Measurements from ENCODE around the gene SMIM1.

Gene SMIM1

DNA sequence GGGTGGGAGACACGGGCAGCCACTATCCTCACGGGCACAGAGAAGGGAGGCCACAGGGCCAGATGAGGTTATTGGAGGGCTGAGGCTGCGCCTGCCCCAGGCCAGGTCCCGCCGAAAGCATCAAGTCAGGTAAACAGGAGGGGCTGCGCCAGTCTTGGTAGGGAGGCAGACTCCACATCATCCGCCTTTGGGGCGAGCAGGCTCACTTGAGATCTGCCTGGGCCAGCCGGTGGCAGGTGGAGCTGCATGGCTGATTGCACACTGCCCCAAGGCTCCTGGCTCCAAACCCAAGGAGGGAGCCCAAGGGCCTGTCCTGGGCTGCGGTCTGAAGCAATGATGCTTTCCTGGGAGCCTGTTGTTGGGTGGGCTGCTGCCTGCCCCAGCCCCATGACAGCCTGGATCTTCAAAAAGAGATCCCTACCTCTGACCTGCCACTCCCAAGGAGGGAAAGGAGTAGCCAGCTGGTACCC lies 4.6 kb downstream of the SMIM1 start:
- no peak for DNase-seq (ENCODE audit: low read depth)

DNA sequence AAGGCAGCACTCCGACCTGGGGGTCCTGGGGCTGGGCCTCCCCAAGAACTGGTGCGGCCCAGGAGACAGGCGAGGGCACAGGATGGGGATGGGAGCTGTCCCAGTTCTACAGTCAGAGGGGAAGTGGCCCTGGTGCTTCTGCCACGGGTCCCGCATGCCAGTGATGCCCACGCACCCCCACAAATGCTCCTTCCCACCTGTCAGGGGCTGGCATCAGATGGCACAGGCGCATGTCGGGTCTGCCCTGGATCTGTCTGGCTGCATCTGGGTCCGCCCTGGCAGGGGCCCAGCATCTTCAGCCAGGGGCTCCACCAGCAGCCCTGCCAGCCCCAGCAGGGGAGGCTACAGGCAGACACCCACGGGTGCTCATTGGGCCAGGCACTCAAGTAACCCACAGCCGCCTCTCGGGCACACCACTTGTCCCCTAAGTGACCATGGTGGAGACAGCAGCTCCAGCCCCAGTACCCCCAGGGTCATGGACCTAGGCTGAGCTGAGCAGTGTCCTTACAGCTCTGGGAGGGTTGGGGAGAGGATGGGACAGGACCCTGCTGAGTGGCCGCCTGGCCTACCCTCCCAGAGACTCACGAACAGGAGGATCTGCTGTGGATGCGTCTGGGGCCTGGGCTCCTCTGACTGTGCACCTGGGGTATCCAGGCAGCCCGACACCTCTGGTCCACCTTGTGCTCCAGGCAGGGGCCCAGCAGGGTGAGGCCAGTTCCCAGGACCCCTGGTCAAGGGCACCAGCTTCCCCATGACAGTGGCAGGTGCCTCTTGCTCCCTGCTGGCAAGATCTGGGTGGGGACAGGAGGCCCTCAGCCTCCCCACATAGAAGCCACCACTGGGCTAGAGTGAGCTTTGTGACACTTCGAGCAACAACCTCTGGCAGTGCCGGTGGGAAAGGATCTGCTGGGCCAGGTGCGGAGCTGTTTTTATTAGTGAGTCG lies 5.4 kb downstream of the SMIM1 start:
- no peak for DNase-seq (ENCODE audit: low read depth)

DNA sequence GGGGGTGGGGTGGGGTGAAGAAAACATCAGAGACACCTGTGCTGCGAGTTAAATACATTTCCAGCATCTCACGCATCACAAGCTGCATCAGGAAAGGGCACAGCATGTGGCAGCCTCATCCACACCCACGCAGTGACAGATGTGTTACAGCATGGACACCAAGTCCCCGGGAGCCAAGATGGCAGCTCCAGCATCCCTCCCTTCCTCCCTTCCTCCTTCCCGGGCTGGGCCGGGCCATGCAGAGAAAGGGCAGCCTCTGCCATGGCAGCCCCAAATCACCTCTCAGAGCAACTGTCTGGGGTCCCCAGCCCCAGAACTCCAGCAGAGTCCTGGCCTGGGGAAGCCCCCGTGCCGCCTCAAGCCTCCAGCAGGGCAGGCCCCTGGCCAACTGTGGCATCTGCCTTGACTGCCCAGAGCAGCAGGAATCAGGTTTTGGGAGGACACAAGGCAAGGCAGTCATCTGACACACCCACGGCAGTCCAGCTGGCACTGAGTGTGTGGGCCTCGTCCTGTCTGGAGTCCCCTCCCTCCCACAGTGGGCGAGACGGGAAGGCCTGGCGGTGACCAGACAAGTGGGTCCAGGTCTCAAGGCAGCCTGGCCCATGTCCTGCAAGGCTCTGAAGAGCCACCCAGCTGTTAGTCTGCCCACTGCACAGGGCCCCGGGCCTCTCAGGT lies 6.2 kb downstream of the SMIM1 start:
- DNase-seq (ENCODE audit: low read depth): no peak

DNA sequence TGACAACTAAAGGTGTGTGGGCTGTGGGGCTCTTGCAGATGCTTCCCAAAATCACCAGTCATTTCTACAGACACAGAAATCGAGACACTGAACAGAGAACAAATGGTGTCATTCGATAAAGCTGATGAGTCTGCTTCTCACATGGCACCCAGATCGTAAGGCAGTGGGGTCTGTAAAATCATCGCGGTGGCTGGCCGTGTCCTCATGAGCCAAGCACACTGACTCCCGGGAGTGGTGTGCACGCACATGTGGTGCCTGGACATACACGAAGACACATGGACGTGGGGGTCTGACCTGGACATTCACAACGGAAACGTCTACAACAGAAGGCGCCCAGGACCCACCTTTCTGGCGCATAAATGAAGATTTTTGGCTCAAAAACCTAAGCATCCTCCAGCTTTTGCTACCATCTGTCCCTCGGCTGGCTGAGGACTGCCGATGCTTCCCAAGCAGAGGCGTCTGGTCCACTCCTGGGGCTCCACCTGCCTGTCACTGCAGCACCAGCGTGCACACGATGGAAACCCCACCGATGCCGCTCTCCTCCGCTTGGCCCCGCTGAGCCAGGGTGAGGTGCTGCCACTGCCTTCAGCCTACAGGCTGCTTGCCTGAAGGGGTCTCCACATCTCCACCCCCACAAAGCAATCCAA lies 6.8 kb downstream of the SMIM1 start:
- no peak for DNase-seq (ENCODE audit: low read depth)

DNA sequence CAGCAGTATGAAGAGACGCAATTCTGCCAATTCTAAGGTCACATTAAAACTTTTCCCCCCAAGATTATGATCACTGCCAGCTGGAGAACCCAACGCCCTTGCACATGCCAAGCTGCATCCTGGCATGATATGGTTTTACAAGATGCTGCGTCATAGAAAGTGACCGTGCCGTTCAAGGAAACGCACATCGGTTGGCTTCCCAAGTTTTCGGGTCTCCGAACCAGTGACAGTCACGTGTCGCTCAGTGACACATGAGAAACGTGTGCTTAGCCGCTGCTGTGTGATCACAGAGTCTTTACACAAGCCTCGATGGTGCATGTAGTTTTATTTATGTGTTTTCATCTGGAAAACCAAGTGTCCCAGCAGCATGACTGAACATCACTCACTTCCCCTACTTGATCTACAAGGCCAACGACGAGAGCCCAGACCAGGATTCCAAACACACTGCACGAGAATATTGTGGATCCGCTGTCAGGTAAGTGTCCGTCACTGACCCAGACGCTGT lies 7.4 kb downstream of the SMIM1 start:
- DNase-seq (ENCODE audit: low read depth): no peak

DNA sequence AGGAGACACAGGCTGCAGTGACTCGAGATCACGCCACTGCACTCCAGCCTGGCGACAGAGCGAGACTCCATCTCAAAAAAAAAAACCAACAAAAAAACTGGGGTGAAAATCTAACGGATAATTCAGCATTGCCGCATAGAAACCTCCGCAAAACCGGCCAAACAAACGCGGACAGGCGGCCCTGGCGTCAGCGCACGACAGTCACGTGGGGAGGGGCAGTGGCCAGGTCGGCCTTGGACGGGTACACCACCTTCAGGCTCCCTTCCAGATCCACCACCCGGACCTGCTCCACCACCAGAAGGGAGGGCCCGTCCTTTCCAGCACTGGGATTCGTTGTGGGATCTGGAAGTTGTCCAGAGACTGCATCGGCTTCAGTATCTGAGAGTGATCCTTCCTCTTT lies 8.4 kb downstream of the SMIM1 start:
- DNase-seq (ENCODE audit: low read depth): no peak

DNA sequence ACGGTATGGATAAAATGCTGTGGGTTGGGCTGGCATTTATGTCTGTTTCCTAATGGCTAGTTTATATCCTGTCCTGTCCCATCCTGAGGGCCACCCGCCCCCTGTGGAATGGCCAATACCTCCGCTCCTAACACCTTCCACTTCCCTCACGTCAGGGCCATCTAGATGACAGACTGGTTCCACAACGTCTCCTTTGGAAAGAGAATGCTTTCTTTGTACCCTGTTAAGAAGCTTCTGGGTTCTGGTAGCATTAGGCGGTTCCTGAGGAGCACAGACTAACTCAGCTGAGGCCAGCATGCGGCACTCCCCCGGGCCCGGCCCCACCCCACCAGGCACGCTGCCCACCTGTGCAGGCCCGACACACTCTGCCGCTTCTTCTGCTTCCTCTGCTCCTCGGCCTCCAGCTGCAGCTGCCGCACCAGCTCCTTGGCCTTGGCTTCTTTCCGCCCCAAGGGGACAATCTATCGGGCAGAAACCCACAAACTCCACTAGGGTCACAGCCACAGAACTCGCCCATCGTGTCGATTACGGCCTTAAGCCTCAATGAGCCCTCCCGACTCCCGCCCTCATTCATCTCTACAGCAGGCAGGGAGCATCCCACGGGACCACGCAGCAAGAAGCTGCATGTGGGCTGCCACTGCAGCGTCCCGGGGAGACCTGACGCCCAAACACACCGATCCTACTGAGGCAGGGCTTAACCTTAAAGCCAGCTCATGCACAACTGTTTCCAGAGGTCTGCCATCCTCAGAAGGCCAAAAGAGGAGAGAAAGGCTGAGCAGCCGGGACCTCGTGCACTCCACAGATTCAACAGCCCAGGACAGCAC lies 11.3 kb downstream of the SMIM1 start:
- DNase-seq (ENCODE audit: low read depth): no peak

DNA sequence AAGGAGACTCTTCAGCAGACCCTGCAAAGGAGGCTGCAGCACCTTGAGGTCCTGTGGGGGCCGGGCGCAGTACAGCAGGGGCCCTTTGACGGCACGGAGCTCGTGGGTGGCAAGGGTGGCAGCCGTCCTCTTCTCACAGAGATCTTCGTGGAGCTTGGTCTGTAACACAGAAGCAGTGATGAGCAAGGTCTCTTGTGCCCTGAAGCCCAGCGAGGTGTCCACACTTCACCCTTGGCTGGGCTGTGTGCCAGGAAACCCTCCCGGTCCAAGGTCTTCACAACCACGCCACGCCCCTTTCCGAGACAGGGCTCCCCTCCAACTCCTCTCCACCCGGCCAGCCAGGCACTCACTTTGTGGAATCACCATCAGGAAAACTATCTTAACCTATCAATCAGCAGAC lies 12.5 kb downstream of the SMIM1 start:
- DNase-seq (ENCODE audit: low read depth): no peak

DNA sequence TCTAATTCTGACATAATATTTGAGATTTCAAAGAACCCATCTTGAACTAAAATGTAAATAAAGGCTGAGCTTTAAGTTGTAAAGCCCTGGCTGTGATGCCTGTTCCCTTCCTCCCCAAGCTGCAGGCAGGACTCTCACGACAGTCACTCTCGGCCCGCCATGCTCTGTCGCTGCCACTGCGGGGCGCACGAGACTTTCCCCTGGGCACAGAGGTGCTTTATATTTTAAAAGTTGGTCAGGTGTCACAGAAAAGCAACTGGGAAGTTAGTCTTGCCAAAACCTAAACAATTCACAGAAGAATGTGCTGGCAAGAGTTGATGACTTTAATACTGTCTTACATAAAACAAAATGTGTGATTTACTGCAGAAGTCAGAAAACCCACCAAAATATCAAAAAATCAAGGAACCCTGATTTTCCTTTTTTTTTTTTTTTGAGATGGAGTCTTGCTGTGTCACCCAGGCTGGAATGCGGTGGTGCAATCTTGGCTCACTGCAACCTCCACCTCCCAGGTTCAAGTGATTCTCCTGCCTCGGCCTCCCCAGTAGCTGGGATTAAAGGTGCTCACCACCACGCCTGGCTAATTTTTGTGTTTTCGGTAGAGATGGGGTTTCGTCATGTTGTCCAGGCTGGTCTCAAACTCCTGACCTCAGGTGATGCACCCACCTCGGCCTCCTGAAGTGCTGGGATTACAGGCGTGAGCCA lies 13.1 kb downstream of the SMIM1 start:
- no peak for DNase-seq (ENCODE audit: low read depth)

DNA sequence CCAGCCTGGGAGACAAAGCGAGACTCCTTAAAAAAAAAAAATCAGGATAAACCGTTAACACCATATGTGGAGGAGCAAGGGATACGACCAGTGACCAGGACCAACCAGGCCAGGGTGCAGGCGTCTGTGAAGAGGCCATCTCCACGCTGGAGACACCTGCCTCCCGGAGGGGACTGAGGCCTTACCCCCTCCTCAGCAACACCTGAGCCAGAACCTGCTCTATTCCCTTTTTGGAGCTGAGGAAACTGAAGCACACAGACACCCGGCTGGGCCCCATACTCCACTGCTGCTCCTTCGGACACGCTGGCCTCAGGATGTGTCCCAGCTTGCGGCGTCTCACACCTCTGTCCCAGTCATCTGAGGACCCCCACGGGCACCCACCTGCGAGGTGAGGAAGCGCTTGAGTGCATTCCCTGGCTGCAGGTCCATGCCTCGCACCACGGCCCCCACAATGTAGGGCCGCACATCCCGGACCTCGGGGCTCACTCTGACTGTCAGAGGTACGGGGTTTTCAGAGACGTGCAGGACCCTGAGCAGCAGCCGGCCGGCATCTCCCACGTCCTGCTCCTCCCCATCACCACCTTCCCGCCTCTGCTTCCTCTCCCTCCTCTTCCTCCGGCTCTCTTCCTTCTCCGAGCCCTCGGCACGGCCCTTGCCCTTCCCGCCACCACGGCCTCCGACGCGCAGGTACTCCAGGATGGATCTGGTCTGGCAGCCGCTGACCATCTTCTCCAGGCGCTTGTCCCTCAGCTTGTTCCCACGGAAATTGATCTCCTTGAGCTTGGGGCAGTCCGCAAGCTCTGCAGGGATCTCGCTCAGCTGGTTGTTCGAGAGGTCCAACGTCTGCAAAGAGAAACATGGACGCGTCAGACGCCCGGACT lies 14.2 kb downstream of the SMIM1 start:
- DNase-seq (ENCODE audit: low read depth): no peak

DNA sequence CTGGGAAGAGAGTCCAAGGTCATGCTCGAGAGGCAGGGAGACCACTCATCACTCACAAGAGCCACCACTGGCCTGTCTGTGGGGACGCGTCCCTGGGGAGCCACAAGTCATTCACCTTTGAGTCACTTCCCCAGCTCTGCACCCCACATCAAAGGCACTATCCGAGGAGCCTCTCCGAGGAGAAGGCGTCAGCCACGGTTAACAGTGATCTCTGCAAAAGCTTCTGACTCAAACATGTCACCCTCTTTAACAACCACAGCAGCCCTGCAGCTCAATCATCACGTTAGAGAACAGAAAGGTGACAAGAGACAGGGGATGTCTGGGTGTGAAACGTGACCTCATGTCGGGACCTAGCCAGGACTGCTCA lies 14.8 kb downstream of the SMIM1 start:
- DNase-seq (ENCODE audit: low read depth): no peak

DNA sequence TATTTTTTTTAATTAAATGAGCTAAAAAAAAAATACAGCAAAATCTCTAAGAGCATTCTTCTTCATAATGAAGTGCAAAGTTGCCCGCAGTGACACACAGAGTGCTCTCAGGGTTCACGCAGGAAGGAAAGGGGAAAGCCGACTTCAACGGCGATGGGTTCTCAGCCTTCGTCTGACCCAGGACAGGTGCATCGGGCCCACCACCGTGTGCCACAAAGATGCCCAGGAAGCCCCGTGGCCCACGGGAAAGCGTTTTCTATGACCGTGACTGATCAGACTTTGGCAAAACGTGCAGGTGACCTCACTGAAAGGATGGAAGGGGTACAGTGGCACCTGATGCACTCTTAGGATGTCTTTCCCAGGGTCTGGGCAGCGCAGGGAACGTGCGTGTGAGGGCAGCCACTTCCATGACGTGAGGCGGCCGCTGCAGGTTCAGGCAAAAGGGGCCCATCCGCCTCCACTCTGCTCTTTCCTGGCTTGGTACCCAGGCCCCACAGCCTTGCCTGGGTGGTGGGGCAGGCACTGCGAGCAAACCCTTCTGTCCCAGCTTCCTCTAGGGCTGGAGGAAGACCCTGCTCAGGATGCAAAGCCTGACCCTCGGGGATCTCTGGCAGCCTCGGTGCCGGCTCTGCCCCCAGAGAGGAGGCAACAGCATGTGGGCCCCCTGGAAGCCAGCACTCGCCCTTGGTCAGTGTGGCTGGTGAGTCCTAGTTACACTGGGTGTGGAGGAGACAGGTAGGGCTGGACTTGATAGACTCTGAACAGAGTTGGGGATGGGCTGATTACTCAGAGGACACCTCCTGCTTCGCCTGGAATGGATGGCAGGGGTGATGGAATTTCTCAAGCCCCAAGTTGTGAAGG lies 15.4 kb downstream of the SMIM1 start:
- no peak for DNase-seq (ENCODE audit: low read depth)

DNA sequence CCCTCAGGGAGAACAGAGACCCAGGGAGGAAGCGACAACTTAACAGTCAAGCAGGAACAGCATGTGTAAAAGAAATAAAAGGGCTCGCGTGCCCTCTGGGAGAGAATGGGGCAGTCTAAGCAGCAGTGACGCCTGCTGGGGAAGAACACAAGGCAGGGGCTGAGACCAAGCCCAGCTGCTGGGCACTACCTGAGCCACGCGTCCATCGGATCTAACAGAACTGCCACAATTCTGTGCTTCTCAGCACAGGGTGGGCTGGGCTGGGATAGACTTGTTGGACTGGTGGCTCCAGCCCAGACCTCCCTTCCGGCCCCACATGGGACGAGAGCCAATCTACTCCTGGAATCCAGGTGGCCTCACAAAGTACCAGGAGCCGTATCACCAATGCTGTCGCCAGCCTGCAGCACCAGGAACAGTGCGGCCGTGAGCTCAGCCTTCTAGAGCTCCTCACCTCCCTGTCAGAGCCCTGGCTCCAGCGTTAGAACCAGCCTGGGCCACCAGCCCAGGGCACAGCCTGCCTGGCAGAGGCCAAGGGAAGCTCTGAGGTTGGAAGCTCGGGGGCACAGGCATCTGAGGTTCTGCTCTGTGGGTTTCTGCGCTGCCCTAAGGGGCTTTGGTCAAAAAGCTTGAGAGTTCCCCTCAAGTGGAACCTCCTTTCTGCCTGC lies 16.3 kb downstream of the SMIM1 start:
- DNase-seq (ENCODE audit: low read depth): no peak

DNA sequence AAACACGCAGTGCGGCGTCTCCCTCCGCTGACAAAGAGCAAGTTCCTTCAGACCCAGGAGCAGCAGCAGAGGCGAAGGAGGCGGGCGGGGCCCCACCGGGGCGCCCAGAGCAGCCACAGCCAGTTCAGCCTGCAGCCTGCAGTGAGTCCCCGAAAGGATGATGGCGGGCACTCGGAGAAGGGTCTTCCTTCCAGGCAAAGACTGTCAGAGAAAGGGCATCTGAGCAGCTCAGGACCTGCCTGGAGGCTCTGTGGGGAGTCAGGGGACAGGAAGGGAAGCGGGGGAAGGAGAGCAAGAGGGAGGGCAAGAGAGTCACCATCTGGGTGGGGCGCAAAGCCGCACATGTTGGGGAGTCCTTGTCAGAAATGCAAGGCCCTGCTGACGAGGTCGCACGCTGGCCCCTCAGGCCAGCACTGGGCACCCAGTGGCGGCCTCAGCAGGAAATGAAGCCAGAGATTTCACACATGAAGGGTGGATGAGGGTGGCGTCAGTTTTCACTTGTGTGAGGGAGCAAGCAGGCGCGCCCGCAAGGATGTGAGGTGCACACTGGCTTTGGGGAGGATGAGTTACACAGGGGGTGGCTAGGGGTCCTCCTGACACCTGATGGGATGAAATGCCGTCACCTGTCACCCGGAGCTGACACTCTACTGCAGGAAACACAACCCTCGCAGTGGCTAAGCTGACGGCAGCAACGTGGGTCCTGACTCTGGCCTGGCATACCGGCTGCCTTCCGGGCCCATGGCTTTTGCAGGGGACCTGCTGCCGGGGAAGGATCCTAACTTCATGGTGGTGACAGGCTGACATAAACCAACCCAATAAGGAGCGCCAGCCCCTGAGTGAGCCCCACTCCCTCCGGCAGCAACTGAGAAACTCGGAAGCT lies 17.1 kb downstream of the SMIM1 start:
- no peak for DNase-seq (ENCODE audit: low read depth)

DNA sequence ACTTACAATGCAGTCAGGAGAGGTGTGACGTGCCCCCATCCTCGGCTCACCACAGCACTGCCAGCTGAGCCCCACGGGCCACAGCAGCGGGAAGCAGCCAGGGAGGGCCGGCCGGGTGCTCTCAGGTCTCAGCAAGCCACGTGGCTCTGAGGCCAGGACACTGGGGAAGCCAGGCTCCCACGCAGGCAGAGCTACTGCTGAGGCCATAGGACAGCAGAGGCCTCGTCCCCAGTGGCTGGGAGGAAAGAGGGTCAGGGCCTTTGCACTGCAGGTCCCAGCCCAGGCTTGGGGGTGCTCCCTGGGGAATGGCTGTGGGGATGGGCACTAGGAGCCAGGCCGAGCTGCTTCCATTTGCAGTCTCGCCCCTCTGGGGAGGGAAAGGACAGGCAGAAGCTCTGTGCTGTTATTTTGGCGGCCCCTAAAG lies 18.0 kb downstream of the SMIM1 start:
- DNase-seq (ENCODE audit: low read depth): no peak

DNA sequence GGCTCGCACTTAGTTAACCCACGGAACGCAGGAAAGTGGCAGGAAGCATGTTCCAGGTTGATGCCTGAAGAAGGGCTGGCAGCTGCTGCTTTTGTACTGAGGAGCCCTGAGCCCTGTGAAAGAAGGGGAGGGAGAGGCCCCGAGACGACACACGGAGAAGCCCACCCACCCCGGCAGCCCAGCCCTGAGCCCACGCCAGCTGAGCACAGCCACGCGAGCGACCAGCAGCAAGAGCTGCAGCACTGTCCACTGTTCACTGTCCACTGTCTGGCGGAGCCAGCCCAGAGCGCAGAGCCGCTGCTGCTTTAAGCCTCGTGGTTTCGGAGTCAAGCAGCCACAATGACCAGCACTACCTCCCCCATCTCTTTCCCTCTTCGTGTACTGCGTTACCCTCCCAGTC lies 18.4 kb downstream of the SMIM1 start:
- DNase-seq (ENCODE audit: low read depth): no peak

DNA sequence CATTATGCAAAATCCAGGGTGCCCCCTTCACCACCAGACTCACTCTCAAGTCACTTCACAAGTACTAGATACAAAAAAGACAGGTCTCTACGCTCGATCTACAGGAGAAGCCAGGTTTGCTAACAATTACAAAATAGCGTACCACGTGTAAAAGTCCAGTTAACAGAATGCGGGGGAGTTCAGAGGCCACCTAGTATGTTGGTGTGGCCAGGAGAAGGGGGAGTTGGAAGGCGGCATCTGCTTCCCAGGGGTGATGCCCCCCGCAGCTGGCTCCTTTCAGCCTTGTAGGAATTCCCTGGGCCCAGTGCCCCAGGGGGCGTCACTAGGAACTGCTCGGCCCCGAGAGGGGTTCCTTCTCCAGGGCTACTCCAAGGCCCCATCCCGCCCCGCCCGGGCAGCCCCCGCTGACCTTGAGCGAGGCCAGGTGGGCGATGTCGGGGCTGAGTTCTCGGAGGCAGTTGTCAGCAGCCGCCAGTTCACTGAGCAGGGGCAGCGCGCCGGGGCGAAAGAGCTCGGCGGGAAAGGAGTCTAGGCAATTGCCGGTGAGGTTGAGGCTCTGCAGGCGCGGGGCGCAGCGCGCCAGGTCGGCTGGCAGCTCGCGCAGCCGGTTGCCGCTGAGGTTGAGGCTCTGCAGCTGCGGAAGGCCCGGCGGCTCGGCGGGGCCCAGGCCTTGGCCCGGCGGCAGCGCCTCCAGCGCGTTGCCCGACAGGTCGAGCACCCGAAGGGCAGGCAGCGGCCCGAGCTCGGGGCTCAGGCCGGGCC lies 23.1 kb downstream of the SMIM1 start:
- DNase-seq (ENCODE audit: low read depth): no peak
